ENCODE measurements around the gene ORMDL1.

The ORMDL1 gene

DNA sequence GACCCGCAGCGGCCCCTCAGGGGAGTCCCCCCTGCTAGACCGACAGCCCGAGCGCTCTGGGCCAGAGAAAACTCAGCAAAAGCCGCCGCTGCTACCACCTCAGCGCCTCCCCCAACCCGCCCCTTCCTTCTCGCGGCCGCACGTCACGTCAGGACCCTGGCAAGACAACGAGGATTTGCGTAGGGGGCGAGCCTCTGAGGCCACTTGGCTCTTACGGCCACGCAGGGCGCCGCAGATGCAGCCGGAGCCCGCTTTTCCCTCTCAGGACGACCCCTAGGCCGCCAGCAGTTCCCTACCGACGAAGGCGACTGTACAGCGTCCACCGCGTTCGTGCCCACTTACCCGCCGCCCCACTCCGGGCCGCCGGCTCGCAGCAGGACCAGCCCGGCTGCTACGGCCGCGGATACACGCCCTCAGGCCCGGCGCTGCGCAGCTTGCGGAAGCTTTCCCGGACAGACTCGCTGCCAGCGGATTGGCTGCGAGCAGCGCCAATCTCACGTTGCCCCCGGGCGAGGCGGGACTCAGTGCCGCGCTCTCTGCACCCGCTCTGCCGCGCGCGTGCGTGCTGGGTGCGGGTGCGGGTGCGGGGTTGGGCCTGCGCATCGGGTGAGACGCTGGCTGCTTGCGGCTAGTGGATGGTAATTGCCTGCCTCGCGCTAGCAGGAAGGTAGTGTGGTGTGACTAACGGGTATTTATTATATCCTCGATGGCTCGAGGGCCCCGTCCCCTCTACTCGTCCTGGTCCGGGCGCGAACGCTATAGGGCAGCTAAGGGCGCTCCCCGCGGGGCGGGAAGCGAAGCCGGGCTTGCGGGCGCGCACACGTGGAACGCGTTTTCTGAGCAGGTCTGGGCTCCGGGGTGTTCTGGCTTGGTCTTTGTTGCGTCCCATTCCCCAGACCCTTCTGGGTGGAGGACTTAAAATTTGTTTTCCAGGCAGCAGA lies at the start of gene ORMDL1, which contains the start of gene PMS1:
ORMDL1 (minus strand) TSS at position 413 of the 941 bp plus-strand sequence. CDS start 1,744 bp downstream, outside the sequence.
PMS1 (plus strand) TSS at position 524 of the 941 bp plus-strand sequence. CDS start 7,360 bp downstream, outside the sequence.
- ATAC-seq, result peak; percentile 97
- no peak for TF ChIP-seq POU6F1 (CRISPR knock-in tag; IDR thresholded peaks at IDR 0.05; ENCODE audit: borderline replicate concordance, low read depth)
- TF ChIP-seq, protein P1, sequence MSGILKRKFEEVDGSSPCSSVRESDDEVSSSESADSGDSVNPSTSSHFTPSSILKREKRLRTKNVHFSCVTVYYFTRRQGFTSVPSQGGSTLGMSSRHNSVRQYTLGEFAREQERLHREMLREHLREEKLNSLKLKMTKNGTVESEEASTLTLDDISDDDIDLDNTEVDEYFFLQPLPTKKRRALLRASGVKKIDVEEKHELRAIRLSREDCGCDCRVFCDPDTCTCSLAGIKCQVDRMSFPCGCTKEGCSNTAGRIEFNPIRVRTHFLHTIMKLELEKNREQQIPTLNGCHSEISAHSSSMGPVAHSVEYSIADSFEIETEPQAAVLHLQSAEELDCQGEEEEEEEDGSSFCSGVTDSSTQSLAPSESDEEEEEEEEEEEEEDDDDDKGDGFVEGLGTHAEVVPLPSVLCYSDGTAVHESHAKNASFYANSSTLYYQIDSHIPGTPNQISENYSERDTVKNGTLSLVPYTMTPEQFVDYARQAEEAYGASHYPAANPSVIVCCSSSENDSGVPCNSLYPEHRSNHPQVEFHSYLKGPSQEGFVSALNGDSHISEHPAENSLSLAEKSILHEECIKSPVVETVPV (CRISPR knock-in tag; IDR thresholded peaks at IDR 0.05), result peak; percentile 26; the same call in 1 of the 2 replicates

DNA sequence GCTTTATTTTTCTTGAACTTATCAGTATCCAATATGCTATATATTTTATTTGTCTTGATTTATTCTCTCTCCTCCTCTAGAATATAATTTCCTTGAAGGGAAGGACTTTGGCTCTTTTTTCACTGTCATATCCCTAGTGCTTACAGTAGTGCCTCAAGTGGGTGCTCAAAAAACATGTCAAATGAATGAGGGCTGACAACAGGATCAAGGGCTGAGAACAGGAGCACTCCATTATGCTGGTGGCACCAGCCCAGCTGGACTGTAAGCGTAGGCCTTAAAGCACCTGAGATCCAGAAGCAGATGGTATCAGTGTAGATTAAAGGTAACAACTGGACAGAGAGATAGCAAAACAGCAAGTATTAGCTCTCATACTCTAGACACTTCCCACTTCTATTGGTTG lies 46.4 kb upstream of the ORMDL1 start:
- ATAC-seq, result no peak

GRCh38 chr2:189829102-189829833 lies 45.1 kb upstream of the ORMDL1 start:
- ATAC-seq, result peak; percentile 24; the same call in 1 of the 3 replicates
- TF ChIP-seq GLIS3 (CRISPR knock-in tag; IDR thresholded peaks at IDR 0.05) (no peak), ZFP3 (CRISPR knock-in tag; IDR thresholded peaks at IDR 0.05) (no peak), CREB5 (CRISPR knock-in tag; IDR thresholded peaks at IDR 0.05; ENCODE audit: low read depth) (no peak), TSHZ2 (CRISPR knock-in tag; IDR thresholded peaks at IDR 0.05) (no peak), RARB (CRISPR knock-in tag; IDR thresholded peaks at IDR 0.05) (no peak), TCF4 (CRISPR knock-in tag; IDR thresholded peaks at IDR 0.05; ENCODE audit: borderline replicate concordance) (no peak)

More for the DNA sequence above, 46.4 kb upstream of the ORMDL1 start:
- no peak for TF ChIP-seq ZC3H10 (CRISPR knock-in tag; IDR thresholded peaks at IDR 0.05)
- TF ChIP-seq ISL1 (CRISPR knock-in tag; IDR thresholded peaks at IDR 0.05), result no peak
- no peak for TF ChIP-seq TSHZ2 (CRISPR knock-in tag; IDR thresholded peaks at IDR 0.05)
- TF ChIP-seq PPARA (CRISPR knock-in tag; IDR thresholded peaks at IDR 0.05; ENCODE audit: borderline replicate concordance), result no peak
- no peak for TF ChIP-seq ZFP3 (CRISPR knock-in tag; IDR thresholded peaks at IDR 0.05)
- TF ChIP-seq, protein P2, sequence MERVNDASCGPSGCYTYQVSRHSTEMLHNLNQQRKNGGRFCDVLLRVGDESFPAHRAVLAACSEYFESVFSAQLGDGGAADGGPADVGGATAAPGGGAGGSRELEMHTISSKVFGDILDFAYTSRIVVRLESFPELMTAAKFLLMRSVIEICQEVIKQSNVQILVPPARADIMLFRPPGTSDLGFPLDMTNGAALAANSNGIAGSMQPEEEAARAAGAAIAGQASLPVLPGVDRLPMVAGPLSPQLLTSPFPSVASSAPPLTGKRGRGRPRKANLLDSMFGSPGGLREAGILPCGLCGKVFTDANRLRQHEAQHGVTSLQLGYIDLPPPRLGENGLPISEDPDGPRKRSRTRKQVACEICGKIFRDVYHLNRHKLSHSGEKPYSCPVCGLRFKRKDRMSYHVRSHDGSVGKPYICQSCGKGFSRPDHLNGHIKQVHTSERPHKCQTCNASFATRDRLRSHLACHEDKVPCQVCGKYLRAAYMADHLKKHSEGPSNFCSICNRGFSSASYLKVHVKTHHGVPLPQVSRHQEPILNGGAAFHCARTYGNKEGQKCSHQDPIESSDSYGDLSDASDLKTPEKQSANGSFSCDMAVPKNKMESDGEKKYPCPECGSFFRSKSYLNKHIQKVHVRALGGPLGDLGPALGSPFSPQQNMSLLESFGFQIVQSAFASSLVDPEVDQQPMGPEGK (CRISPR knock-in tag; IDR thresholded peaks at IDR 0.05; ENCODE audit: borderline replicate concordance), result no peak
- TF ChIP-seq ESRRG (CRISPR knock-in tag; IDR thresholded peaks at IDR 0.05), result no peak
- TF ChIP-seq ZNF565 (CRISPR knock-in tag; conservative IDR thresholded peaks at IDR 0.05; ENCODE audit: low read depth), result no peak
- TF ChIP-seq BACH2 (CRISPR knock-in tag; IDR thresholded peaks at IDR 0.05; ENCODE audit: borderline replicate concordance), result no peak

Measured in SK-N-SH treated with all-trans-retinoic acid at 6 μM for 48 hours (cell line).